Upper lobe of right lung (tissue), 1 donor: ENCODE results near the gene TMEM203. TPM values are rescaled to one million over a fixed set of nuclear protein-coding genes. Genes with fewer than 3 reads are reported as not detected.

ENCODE experiments used
- ATAC-seq: fragments of 200-7000 bp; cut with Tn5 transposase; one replicate; pipeline ENCODE4 v1.9.1; 2020; ENCODE audit warnings: mild to moderate bottlenecking, moderate library complexity
- DNase-seq: peaks from one replicate; pipeline ENCODE4 v3.0.0-alpha.2; 2020
- H3K27ac ChIP-seq: fragments of 200-600 bp; one replicate; pipeline ENCODE4 v1.8.0; 2022
- H3K27me3 ChIP-seq: fragments of 200-600 bp; one replicate; pipeline ENCODE4 v1.8.0; 2022; ENCODE audit warnings: mild to moderate bottlenecking
- H3K36me3 ChIP-seq: fragments of 200-600 bp; one replicate; pipeline ENCODE4 v1.8.0; 2022
- H3K4me1 ChIP-seq: fragments of 200-600 bp; one replicate; pipeline ENCODE4 v1.8.0; 2022
- H3K4me3 ChIP-seq: fragments of 200-600 bp; one replicate; pipeline ENCODE4 v1.8.0; 2022; ENCODE audit warnings: mild to moderate bottlenecking
- H3K9me3 ChIP-seq: fragments of 200-600 bp; one replicate; pipeline ENCODE4 v1.8.0; 2022
- CTCF ChIP-seq: fragments of 200-600 bp; IDR thresholded peaks from one replicate; pipeline ENCODE4 v1.8.0; 2022; ENCODE audit warnings: antibody characterized with exemption
- intact Hi-C: fragments of 100-400 bp; cut with DNase I; formaldehyde crosslinking; loops from one replicate; pipeline ENCODE4 v1.11.0; 2022
- total RNA-seq: library from RNA; stranded (reverse); fragmentation: NEBNext Ultra II Directional; extraction: Animal tissue kit (Norgen Biotek cat#: 25700); gene quantifications from one replicate; pipeline ENCODE4 v1.2.1, GENCODE V29; 2021
- donor health status: DM: no; HTN: yes; CAD: no; lungs with severe emphysema.

The TMEM203 gene
- total RNA-seq, 1 donor from 2014 or later = 28.7 TPM

- H3K4me3 ChIP-seq = no peak overlapping the region
- DNase-seq (no peak), ATAC-seq (no peak)
- intact Hi-C loops = loop anchor here (5.0 kb wide), 1 partner anchor 113 kb away; no protein-coding TSS in a partner anchor
- no peaks in the 10 kb centered on the region for H3K4me1 ChIP-seq
- no peaks in the 10 kb centered on the region for H3K9me3 ChIP-seq
- no peak for TF ChIP-seq CTCF
- peaks cover 55% of the 10 kb centered on the region for H3K27me3 ChIP-seq
- H3K27ac ChIP-seq = no peak overlapping the region
- no peaks in the 10 kb centered on the region for H3K36me3 ChIP-seq
Measured at GRCh38 chr9:137229903-137230704, 24.7 kb upstream of the TMEM203 start.

GRCh38 chr9:137228968-137229896, 23.8 kb upstream of the TMEM203 start:
- no peak overlapping the region for H3K27ac ChIP-seq
- no peak overlapping the region for H3K4me3 ChIP-seq
- no peaks in the 10 kb centered on the region for H3K36me3 ChIP-seq
- peaks cover 1% of the 10 kb centered on the region for H3K4me1 ChIP-seq
- H3K9me3 ChIP-seq = no peaks in the 10 kb centered on the region
- intact Hi-C loops = loop anchor here (5.0 kb wide), 1 partner anchor 112 kb away; no protein-coding TSS in a partner anchor
- DNase-seq (no peak), ATAC-seq (no peak)
- peaks cover 46% of the 10 kb centered on the region for H3K27me3 ChIP-seq
- TF ChIP-seq CTCF = no peak

GRCh38 chr9:137228506-137228967, 23.1 kb upstream of the TMEM203 start:
- no peak for DNase-seq
- peaks cover 44% of the 10 kb centered on the region for H3K27me3 ChIP-seq
- peaks cover 5% of the 10 kb centered on the region for H3K4me1 ChIP-seq
- no peak overlapping the region for H3K27ac ChIP-seq
- intact Hi-C loops = loop anchor here (5.0 kb wide), 1 partner anchor 111 kb away; no protein-coding TSS in a partner anchor
- ATAC-seq = no peak
- no peaks in the 10 kb centered on the region for H3K9me3 ChIP-seq
- no peaks in the 10 kb centered on the region for H3K36me3 ChIP-seq
- no peak overlapping the region for H3K4me3 ChIP-seq
- no peak for TF ChIP-seq CTCF

- Histone ChIP-seq H3K4me3 (no peak overlapping the region), H3K9me3 (no peaks in the 10 kb centered on the region), H3K36me3 (no peaks in the 10 kb centered on the region), H3K4me1 (peaks cover 7% of the 10 kb centered on the region), H3K27ac (no peak overlapping the region), H3K27me3 (peaks cover 44% of the 10 kb centered on the region)
- no peak for DNase-seq
- TF ChIP-seq CTCF = no peak
- intact Hi-C loops = loop anchor here (5.0 kb wide), 1 partner anchor 111 kb away; no protein-coding TSS in a partner anchor
- no peak for ATAC-seq
Measured at GRCh38 chr9:137227853-137228505, 22.5 kb upstream of the TMEM203 start.
